Panc1 (cell line): ENCODE results near the gene PRCC.

Experiments used
- POLR2AphosphoS5 ChIP-seq: IDR thresholded peaks from 2 replicates; pipeline ENCODE4 v1.6.1; 2012; ENCODE audit warnings: mild to moderate bottlenecking, low read depth, low read length, moderate library complexity
- TF ChIP-seq, protein P1 (sequence below): fragments of 450-650 bp; IDR thresholded peaks from 2 replicates; pipeline ENCODE4 v1.5.1; 2017; ENCODE audit warnings: mild to moderate bottlenecking

DNA sequence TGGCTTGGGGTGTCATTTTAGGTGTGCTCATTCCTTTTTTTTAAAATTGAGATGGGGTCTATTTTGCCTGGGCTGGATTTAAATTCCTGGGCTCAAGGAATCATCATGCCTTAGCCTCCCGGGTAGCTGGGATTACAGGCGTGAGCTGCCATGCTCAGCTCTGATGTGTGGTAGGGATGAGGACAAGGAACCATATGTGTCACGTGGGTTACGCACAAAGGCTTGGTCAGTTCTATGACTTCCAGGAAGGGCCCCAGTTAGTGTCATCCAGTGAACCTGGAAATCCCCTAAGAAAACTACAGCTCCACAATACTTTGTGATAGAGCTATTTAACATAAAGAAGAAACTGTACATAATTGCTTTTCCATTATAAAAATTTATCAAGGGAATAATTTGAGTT, 45.8 kb upstream of the PRCC start:
- TF ChIP-seq POLR2AphosphoS5, result no peak
- TF ChIP-seq, protein P1, sequence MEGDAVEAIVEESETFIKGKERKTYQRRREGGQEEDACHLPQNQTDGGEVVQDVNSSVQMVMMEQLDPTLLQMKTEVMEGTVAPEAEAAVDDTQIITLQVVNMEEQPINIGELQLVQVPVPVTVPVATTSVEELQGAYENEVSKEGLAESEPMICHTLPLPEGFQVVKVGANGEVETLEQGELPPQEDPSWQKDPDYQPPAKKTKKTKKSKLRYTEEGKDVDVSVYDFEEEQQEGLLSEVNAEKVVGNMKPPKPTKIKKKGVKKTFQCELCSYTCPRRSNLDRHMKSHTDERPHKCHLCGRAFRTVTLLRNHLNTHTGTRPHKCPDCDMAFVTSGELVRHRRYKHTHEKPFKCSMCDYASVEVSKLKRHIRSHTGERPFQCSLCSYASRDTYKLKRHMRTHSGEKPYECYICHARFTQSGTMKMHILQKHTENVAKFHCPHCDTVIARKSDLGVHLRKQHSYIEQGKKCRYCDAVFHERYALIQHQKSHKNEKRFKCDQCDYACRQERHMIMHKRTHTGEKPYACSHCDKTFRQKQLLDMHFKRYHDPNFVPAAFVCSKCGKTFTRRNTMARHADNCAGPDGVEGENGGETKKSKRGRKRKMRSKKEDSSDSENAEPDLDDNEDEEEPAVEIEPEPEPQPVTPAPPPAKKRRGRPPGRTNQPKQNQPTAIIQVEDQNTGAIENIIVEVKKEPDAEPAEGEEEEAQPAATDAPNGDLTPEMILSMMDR, result no peak
